ENCODE measurements around the gene EXD1.

DNA sequence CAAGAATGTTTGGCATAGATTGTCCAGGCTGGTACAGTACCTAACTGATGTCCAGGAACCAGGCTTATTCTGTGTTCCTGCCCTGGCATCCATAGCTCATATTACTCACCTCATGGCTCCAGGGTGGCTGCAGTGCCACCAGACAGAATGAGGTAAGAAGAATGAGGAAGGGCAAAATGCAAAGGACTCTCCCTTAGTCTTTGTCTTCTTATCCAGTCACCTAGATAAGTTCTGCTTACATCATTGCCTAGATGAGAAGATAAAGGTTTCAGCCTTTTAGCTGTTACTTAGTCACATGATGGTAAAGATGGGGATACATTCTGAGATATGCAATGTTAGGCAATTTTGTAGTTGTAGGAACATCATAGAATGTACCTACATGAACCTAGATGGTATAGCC is 46.3 kb upstream of the EXD1 start:
- TF ChIP-seq, protein P1, sequence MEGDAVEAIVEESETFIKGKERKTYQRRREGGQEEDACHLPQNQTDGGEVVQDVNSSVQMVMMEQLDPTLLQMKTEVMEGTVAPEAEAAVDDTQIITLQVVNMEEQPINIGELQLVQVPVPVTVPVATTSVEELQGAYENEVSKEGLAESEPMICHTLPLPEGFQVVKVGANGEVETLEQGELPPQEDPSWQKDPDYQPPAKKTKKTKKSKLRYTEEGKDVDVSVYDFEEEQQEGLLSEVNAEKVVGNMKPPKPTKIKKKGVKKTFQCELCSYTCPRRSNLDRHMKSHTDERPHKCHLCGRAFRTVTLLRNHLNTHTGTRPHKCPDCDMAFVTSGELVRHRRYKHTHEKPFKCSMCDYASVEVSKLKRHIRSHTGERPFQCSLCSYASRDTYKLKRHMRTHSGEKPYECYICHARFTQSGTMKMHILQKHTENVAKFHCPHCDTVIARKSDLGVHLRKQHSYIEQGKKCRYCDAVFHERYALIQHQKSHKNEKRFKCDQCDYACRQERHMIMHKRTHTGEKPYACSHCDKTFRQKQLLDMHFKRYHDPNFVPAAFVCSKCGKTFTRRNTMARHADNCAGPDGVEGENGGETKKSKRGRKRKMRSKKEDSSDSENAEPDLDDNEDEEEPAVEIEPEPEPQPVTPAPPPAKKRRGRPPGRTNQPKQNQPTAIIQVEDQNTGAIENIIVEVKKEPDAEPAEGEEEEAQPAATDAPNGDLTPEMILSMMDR (IDR thresholded peaks at IDR 0.05), result no peak
- TF ChIP-seq POLR2A (IDR thresholded peaks at IDR 0.05), result no peak
- TF ChIP-seq POLR2AphosphoS5 (IDR thresholded peaks at IDR 0.05), result no peak

Measured in breast epithelium (tissue), 3 donors.